Trophoblast cell (in vitro differentiated cells and primary cell): ENCODE results near the gene NIN.

Experiments used
- DNase-seq, 2 donors: peaks; one replicate each; pipeline ENCODE4 v3.0.0-alpha.2; 2016
- H2AFZ ChIP-seq: 2 replicates; pipeline ENCODE4 v1.6.1; 2013; ENCODE audit warnings: low read length, moderate library complexity, mild to moderate bottlenecking; ENCODE audit not compliant: insufficient read depth, poor library complexity
- H2AK5ac ChIP-seq: 2 replicates; pipeline ENCODE4 v1.6.1; 2013; ENCODE audit warnings: mild to moderate bottlenecking, low read length
- H2BK120ac ChIP-seq: 2 replicates; pipeline ENCODE4 v1.6.1; 2013; ENCODE audit warnings: low read length, mild to moderate bottlenecking, moderate library complexity; ENCODE audit not compliant: insufficient read depth, poor library complexity
- H2BK12ac ChIP-seq: 2 replicates; pipeline ENCODE4 v1.6.1; 2013; ENCODE audit warnings: mild to moderate bottlenecking, low read length, moderate library complexity
- H2BK5ac ChIP-seq: 2 replicates; pipeline ENCODE4 v1.6.1; 2013; ENCODE audit warnings: low read length, low read depth, moderate library complexity, mild to moderate bottlenecking; ENCODE audit not compliant: poor library complexity
- H3K14ac ChIP-seq: 2 replicates; pipeline ENCODE4 v1.6.1; 2013; ENCODE audit warnings: mild to moderate bottlenecking, low read length
- H3K18ac ChIP-seq: 2 replicates; pipeline ENCODE4 v1.6.1; 2013; ENCODE audit warnings: mild to moderate bottlenecking, low read length
- H3K23ac ChIP-seq: 2 replicates; pipeline ENCODE4 v1.6.1; 2013; ENCODE audit warnings: low read length
- H3K27ac ChIP-seq: 2 replicates; pipeline ENCODE4 v1.5.1; 2013; ENCODE audit warnings: low read depth, mild to moderate bottlenecking, inconsistent platforms, low read length, moderate library complexity
- H3K27me3 ChIP-seq: 2 replicates; pipeline ENCODE4 v1.6.1; 2013; ENCODE audit warnings: inconsistent platforms, mild to moderate bottlenecking, low read length, moderate library complexity; ENCODE audit not compliant: insufficient read depth
- H3K36me3 ChIP-seq, 2 experiments: 1 replicate in 1 of 2; 2 replicates in 1 of 2; pipeline ENCODE4 v1.6.1; 2013; ENCODE audit warnings: low read length in 2 of 2, mild to moderate bottlenecking in 2 of 2, moderate library complexity in 1 of 2; ENCODE audit not compliant: insufficient read depth in 2 of 2, control insufficient read depth in 1 of 2
- H3K4ac ChIP-seq: 2 replicates; pipeline ENCODE4 v1.6.1; 2013; ENCODE audit warnings: low read depth, mild to moderate bottlenecking, low read length, moderate library complexity
- H3K4me1 ChIP-seq, 2 experiments: 1 replicate in 1 of 2; 2 replicates in 1 of 2; pipeline ENCODE4 v1.6.1; 2013; ENCODE audit warnings: low read length in 2 of 2, mild to moderate bottlenecking in 2 of 2, moderate library complexity in 1 of 2; ENCODE audit not compliant: insufficient read depth in 2 of 2, control insufficient read depth in 1 of 2
- H3K4me2 ChIP-seq: 2 replicates; pipeline ENCODE4 v1.6.1; 2013; ENCODE audit warnings: inconsistent platforms, mild to moderate bottlenecking, low read length, moderate library complexity
- H3K4me3 ChIP-seq: 2 replicates; pipeline ENCODE4 v1.5.1; 2013; ENCODE audit warnings: mild to moderate bottlenecking, low read depth, low read length, inconsistent platforms
- H3K79me1 ChIP-seq: one replicate; pipeline ENCODE4 v1.6.1; 2013; ENCODE audit warnings: low read length
- H3K79me2 ChIP-seq: 2 replicates; pipeline ENCODE4 v1.6.1; 2013; ENCODE audit warnings: low read length, mild to moderate bottlenecking; ENCODE audit not compliant: control insufficient read depth, insufficient read depth, poor library complexity
- H3K9ac ChIP-seq: 2 replicates; pipeline ENCODE4 v1.6.1; 2013; ENCODE audit warnings: mild to moderate bottlenecking, low read length
- H3K9me3 ChIP-seq: 2 replicates; pipeline ENCODE4 v1.6.1; 2013; ENCODE audit warnings: low read depth, mild to moderate bottlenecking, control low read depth, inconsistent platforms, low read length; ENCODE audit not compliant: insufficient read depth
- H4K12ac ChIP-seq: 2 replicates; pipeline ENCODE4 v1.6.1; 2013; ENCODE audit warnings: low read depth, mild to moderate bottlenecking, low read length, moderate library complexity
- H4K8ac ChIP-seq: 2 replicates; pipeline ENCODE4 v1.6.1; 2013; ENCODE audit warnings: low read depth, mild to moderate bottlenecking, low read length, moderate library complexity
- H4K91ac ChIP-seq: one replicate; pipeline ENCODE4 v1.6.1; 2013; ENCODE audit warnings: low read depth, mild to moderate bottlenecking, low read length, moderate library complexity
- WGBS: extraction: QIAGEN DNeasy Blood & Tissue Kit; methylation state at CpG from one replicate; pipeline ENCODE4 v1.1.7; 2013; ENCODE audit warnings: missing lambda C conversion rate; ENCODE audit not compliant: insufficient read length, insufficient coverage; ENCODE audit errors: extremely low coverage; 5-methylcytosine and 5-hydroxymethylcytosine counted together

NIN gene

DNA sequence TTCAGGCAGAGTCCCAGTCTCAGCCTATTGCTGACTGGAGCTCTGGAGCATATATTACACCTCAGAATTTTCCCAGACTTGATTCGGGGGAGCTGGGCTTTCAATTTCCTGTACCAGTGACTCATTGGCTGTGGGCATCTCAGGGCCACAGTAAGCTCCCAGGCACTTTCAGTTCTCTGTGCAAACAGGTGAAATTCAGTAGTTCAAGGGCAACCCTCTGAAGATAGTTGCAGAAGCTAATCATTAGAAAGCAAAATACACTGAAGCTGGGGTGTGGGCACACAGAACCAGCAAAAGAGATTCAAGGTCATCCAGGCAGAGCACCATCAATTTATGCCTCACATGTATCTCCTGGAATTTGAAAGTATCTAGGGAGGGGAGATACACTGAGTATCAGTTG lies 8.1 kb upstream of the NIN start:
- Histone ChIP-seq H3K9ac (no peak overlapping the region), H2AFZ (no peak overlapping the region), H3K4me3 (no peak overlapping the region), H3K18ac (no peak overlapping the region), H4K8ac (no peak overlapping the region), H2AK5ac (no peak overlapping the region), H3K27ac (no peak overlapping the region), H3K36me3 (no peaks in the 10 kb centered on the region), H3K4ac (no peak overlapping the region), H3K9me3 (no peaks in the 10 kb centered on the region), H4K91ac (no peak overlapping the region), H4K12ac (no peak overlapping the region), H3K27me3 (no peaks in the 10 kb centered on the region), H3K79me2 (no peaks in the 10 kb centered on the region), H3K4me2 (no peak overlapping the region), H2BK12ac (no peak overlapping the region), H3K23ac (no peak overlapping the region), H2BK120ac (no peak overlapping the region), H2BK5ac (no peak overlapping the region), H3K4me1 (no peaks in the 10 kb centered on the region), H3K14ac (no peak overlapping the region), H3K79me1 (no peaks in the 10 kb centered on the region)
- WGBS, result no CpG with 5 or more reads among the region's 1 CpG
- no peak for DNase-seq

GRCh38 chr14:50837850-50838470 lies 7.0 kb upstream of the NIN start:
- Histone ChIP-seq H4K91ac (no peak overlapping the region), H2BK120ac (no peak overlapping the region), H2AFZ (no peak overlapping the region), H3K36me3 (no peaks in the 10 kb centered on the region), H2BK12ac (no peak overlapping the region), H3K4me1 (no peaks in the 10 kb centered on the region), H3K27me3 (peaks cover under 1% of the 10 kb centered on the region), H4K12ac (no peak overlapping the region), H3K23ac (no peak overlapping the region), H3K18ac (no peak overlapping the region), H2AK5ac (no peak overlapping the region), H3K4me3 (peak overlapping the region; percentile 51), H3K27ac (no peak overlapping the region), H4K8ac (no peak overlapping the region), H3K4me2 (no peak overlapping the region), H3K9me3 (no peaks in the 10 kb centered on the region), H3K4ac (no peak overlapping the region), H3K9ac (no peak overlapping the region), H2BK5ac (no peak overlapping the region), H3K14ac (no peak overlapping the region), H3K79me1 (no peaks in the 10 kb centered on the region), H3K79me2 (no peaks in the 10 kb centered on the region)
- DNase-seq, result no peak
- WGBS, result no CpG with 5 or more reads among the region's 2 CpGs

- Histone ChIP-seq H3K4me2 (no peak overlapping the region), H3K9ac (no peak overlapping the region), H2AK5ac (no peak overlapping the region), H3K4ac (no peak overlapping the region), H3K27me3 (peaks cover 5% of the 10 kb centered on the region), H3K27ac (no peak overlapping the region), H3K9me3 (no peaks in the 10 kb centered on the region), H4K8ac (no peak overlapping the region), H2BK12ac (no peak overlapping the region), H3K79me2 (no peaks in the 10 kb centered on the region), H3K79me1 (no peaks in the 10 kb centered on the region), H2BK120ac (no peak overlapping the region), H4K12ac (no peak overlapping the region), H3K23ac (no peak overlapping the region), H3K18ac (no peak overlapping the region), H3K4me3 (no peak overlapping the region), H3K4me1 (no peaks in the 10 kb centered on the region), H2AFZ (no peak overlapping the region), H4K91ac (no peak overlapping the region), H3K36me3 (no peaks in the 10 kb centered on the region), H2BK5ac (no peak overlapping the region), H3K14ac (no peak overlapping the region)
- DNase-seq, result peak; percentile 88 to 93
- no CpG with 5 or more reads among the region's 10 CpGs for WGBS
Observed at GRCh38 chr14:50837271-50837670, 6.3 kb upstream of the NIN start.

DNA sequence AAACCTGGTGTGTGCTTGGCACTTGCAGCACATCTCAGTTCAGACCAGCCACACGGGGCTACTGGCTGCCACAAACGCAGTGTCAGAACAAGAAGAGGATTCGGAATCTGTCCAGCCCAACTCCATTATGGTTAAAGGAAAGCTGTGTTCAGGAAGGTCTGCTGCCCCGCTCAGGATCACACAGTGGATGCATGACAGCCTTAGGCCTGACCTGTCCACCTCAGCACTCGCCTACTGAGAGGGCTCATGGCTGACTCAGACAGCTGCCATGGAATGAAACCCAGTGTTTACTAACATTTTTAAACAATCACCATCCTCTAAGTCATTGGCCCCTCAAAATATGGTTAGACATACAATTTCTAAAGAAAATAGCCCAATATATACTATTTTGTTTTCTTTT lies 5.6 kb upstream of the NIN start:
- Histone ChIP-seq H3K36me3 (no peaks in the 10 kb centered on the region), H3K4me3 (no peak overlapping the region), H4K12ac (no peak overlapping the region), H3K79me1 (no peaks in the 10 kb centered on the region), H3K4me1 (peaks cover 0 to 2% of the 10 kb centered on the region in 2 experiments), H3K9me3 (no peaks in the 10 kb centered on the region), H3K14ac (no peak overlapping the region), H3K27ac (no peak overlapping the region), H3K18ac (no peak overlapping the region), H4K91ac (no peak overlapping the region), H2BK120ac (no peak overlapping the region), H2BK12ac (no peak overlapping the region), H2AFZ (no peak overlapping the region), H3K9ac (no peak overlapping the region), H3K4me2 (no peak overlapping the region), H3K79me2 (no peaks in the 10 kb centered on the region), H4K8ac (no peak overlapping the region), H3K27me3 (peaks cover 5% of the 10 kb centered on the region), H3K4ac (no peak overlapping the region), H2AK5ac (no peak overlapping the region), H3K23ac (no peak overlapping the region), H2BK5ac (no peak overlapping the region)
- no CpG with 5 or more reads among the region's 5 CpGs for WGBS
- DNase-seq, result peak; percentile 53 to 71
